Esophagus muscularis mucosa (tissue), 4 donors: ENCODE results near the gene CHML. TPM values are rescaled to one million over a fixed set of nuclear protein-coding genes. Genes with fewer than 3 reads are reported as not detected.
"Not testable (repeated sequence)": the region's sequence is repeated elsewhere in the genome, so short reads cannot be mapped to it uniquely, and the experiment has no call there.

Experiments used
- DNase-seq: peaks from one replicate; pipeline ENCODE4 v3.0.0-alpha.2; 2017; ENCODE audit errors: extremely low spot score
- H3K27ac ChIP-seq, 4 donors: fragments of 200-600 bp; sonication (generic); replicated peaks in 1 of 4; 1 replicate in 3 of 4; 2 replicates in 1 of 4; pipeline ENCODE4 v1.5.1; 2016 to 2019; ENCODE audit warnings: mild to moderate bottlenecking in 1 of 4
- H3K27me3 ChIP-seq, 4 donors: fragments of 200-600 bp; sonication (generic); one replicate each; pipeline versions ENCODE4 v1.5.1 to v1.6.0; 2016 to 2019
- H3K36me3 ChIP-seq, 4 donors: fragments of 200-600 bp; sonication (generic); one replicate each; pipeline ENCODE4 v1.5.1; 2016 to 2019
- H3K4me1 ChIP-seq, 4 donors: fragments of 200-600 bp; sonication (generic); one replicate each; pipeline ENCODE4 v1.5.1; 2016 to 2019
- H3K4me3 ChIP-seq, 4 donors: fragments of 200-600 bp; sonication (generic); 1 replicate in 2 of 4; 2 replicates in 2 of 4; pipeline ENCODE4 v1.5.1; 2016 to 2019; ENCODE audit warnings: mild to moderate bottlenecking in 4 of 4, moderate library complexity in 1 of 4
- H3K9me3 ChIP-seq, 4 donors: fragments of 200-600 bp; sonication (generic); 1 replicate in 3 of 4; 2 replicates in 1 of 4; pipeline ENCODE4 v1.5.1; 2016 to 2019
- EP300 ChIP-seq: sonication (generic); formaldehyde crosslinking; IDR thresholded peaks from one replicate; pipeline ENCODE4 v1.6.1; 2017; ENCODE audit warnings: antibody characterized with exemption
- POLR2A ChIP-seq: fragments of 450-650 bp; IDR thresholded peaks from one replicate; pipeline ENCODE4 v1.6.1; 2017; ENCODE audit warnings: antibody characterized with exemption, moderate library complexity, mild to moderate bottlenecking, low read depth
- POLR2AphosphoS5 ChIP-seq, 2 donors: sonication (generic); formaldehyde crosslinking; IDR thresholded peaks; one replicate each; pipeline ENCODE4 v1.6.1; 2017; ENCODE audit warnings: antibody characterized with exemption in 2 of 2
- WGBS: methylation state at CpG from one replicate; pipeline ENCODE4 v1.1.5; 2018; 5-methylcytosine and 5-hydroxymethylcytosine counted together
- intact Hi-C: fragments of 100-400 bp; cut with DNase I; formaldehyde crosslinking; loops from one replicate; pipeline ENCODE4 v1.15.1; 2023
- total RNA-seq, 4 donors: library from RNA; depleted of rRNA; stranded (reverse); fragments of >200 nt; gene quantifications; one replicate each; pipeline versions ENCODE4 v1.1.0 to v1.2.1, GENCODE V29; 2016
- TF ChIP-seq, protein P1 (sequence below), 3 experiments: fragments of 200-600 bp in 2 of 3; fragments of 450-650 bp in 1 of 3; sonication (generic) in 2 of 3; IDR thresholded peaks; one replicate each; pipeline ENCODE4 v1.5.1; 2017 to 2019; ENCODE audit warnings: antibody characterized with exemption in 3 of 3, mild to moderate bottlenecking in 2 of 3, moderate library complexity in 1 of 3

The CHML gene
- total RNA-seq, 4 donors from 2014 or later = 4.6 to 8.2 (median 5.0) TPM

DNA sequence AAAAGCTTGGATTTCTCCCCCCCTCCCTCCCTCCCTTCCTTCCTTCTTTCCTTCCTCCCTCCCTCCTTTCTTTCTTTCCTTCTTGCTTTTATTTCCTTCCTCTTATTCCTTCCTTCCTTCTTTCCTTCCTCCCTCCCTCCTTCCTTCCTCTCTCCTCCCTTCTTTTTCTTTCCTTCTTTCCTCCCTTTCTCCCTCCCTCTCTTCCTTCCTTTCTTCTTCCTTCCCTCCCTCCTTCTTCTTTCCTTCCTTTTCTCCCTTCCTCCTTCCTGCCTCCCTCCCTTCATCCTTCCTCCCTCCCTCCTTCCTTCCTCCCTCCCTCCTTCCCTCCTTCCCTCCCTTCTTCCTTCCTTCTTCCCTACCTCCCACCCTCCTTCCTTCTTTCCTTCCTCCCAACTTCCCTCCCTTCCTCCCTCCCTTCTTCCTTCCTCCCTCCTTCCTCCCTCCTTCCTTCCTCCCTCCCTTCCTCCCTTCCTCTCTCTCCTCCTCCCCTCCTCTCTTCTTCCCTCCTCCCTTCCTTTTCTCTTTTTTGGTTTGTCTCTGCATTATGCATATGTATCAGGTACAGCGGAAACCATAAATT lies 34.7 kb upstream of the CHML start:
- intact Hi-C loops = no loop called here
- H3K4me1 ChIP-seq = no peaks in the 10 kb centered on the region
- H3K9me3 ChIP-seq = no peaks in the 10 kb centered on the region
- WGBS = 95% methylated on average over 1 of the region's 1 CpG
- no peaks in the 10 kb centered on the region for H3K36me3 ChIP-seq
- no peak overlapping the region for H3K4me3 ChIP-seq
- no peaks in the 10 kb centered on the region for H3K27me3 ChIP-seq
- DNase-seq = no peak
- TF ChIP-seq POLR2AphosphoS5 (IDR thresholded peaks at IDR 0.05) (no peak), EP300 (no peak), POLR2A (no peak)
- TF ChIP-seq, protein P1, sequence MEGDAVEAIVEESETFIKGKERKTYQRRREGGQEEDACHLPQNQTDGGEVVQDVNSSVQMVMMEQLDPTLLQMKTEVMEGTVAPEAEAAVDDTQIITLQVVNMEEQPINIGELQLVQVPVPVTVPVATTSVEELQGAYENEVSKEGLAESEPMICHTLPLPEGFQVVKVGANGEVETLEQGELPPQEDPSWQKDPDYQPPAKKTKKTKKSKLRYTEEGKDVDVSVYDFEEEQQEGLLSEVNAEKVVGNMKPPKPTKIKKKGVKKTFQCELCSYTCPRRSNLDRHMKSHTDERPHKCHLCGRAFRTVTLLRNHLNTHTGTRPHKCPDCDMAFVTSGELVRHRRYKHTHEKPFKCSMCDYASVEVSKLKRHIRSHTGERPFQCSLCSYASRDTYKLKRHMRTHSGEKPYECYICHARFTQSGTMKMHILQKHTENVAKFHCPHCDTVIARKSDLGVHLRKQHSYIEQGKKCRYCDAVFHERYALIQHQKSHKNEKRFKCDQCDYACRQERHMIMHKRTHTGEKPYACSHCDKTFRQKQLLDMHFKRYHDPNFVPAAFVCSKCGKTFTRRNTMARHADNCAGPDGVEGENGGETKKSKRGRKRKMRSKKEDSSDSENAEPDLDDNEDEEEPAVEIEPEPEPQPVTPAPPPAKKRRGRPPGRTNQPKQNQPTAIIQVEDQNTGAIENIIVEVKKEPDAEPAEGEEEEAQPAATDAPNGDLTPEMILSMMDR (IDR thresholded peaks at IDR 0.05) = no peak
- no peak overlapping the region for H3K27ac ChIP-seq

DNA sequence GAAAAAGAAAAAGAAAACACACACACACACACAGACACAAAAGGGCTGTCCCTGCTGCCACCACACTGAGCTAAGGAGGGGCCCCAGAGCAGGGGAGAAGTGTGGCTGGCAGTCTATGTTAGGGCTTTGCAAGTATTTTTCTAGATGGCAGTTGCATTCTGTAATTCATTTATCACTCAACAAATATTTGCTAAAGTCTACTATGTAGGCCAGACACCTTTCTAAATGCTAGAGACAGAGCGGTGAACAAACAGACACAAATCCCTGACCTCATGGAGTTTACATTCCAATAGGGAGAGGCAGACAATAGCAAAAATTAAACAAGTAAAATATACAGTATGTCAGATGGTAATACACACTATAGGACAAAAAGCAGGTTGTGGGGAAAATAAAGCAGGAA lies 32.1 kb upstream of the CHML start:
- TF ChIP-seq, protein P1 (IDR thresholded peaks at IDR 0.05) = no peak
- TF ChIP-seq EP300 = no peak
- TF ChIP-seq POLR2A = no peak
- TF ChIP-seq POLR2AphosphoS5 (IDR thresholded peaks at IDR 0.05) = no peak
- H3K36me3 ChIP-seq = no peaks in the 10 kb centered on the region
- H3K27ac ChIP-seq = no peak overlapping the region
- 70% methylated on average over 1 of the region's 1 CpG for WGBS
- no peak for DNase-seq
- intact Hi-C loops = no loop called here
- no peaks in the 10 kb centered on the region for H3K4me1 ChIP-seq
- H3K27me3 ChIP-seq = no peaks in the 10 kb centered on the region
- no peak overlapping the region for H3K4me3 ChIP-seq
- no peaks in the 10 kb centered on the region for H3K9me3 ChIP-seq

DNA sequence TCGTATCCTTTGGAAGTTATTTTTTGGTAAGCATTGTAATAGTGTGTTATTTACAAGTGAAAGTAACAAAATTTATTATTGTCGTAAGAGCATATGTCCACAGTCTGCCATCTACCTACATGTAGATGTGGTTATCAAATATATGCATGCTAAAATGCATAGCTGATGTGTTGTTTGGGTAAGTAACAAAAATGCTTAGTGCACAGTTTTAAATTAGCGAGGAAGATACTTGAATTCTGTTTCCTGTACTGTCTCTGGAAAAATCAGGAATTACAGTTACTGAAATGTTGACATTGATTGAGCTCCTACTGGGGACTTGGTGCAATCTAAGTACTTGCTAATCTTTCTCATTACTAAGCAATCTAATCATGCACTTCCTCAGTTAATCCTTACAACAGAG lies 26.2 kb upstream of the CHML start:
- no peaks in the 10 kb centered on the region for H3K27me3 ChIP-seq
- DNase-seq = no peak
- intact Hi-C loops = no loop called here
- H3K4me1 ChIP-seq = no peaks in the 10 kb centered on the region
- no peaks in the 10 kb centered on the region for H3K9me3 ChIP-seq
- 91% methylated on average over 3 of the region's 3 CpGs for WGBS
- no peak overlapping the region for H3K27ac ChIP-seq
- TF ChIP-seq, protein P1 (IDR thresholded peaks at IDR 0.05) = no peak
- TF ChIP-seq EP300 (no peak), POLR2AphosphoS5 (IDR thresholded peaks at IDR 0.05) (no peak), POLR2A (no peak)
- H3K4me3 ChIP-seq = no peak overlapping the region
- H3K36me3 ChIP-seq = no peaks in the 10 kb centered on the region

DNA sequence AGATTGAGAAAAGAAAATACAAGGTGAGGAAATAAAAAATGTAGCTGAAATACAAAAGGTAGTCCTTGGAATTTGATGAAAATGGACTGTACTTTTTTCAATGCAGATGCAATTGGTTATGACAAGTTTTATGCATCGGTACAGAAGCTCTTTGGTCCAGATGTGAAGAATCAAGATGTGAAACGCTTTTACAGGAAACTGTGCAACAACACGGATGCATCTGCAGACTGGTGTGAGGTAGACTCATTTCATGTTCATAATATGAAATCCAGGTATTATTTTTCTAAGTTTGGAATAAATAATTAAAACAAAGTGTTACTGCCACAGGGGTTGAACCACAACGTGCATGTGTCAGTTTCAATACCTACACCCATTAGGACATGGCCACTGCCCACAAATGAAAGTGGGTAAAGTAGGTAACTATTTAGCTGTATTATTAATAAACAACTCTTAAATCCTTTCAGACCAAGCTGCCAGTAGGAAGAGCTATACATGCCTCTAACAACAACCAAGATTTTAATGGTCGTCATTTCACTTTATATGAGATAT lies 20.3 kb upstream of the CHML start:
- H3K27ac ChIP-seq = no peak overlapping the region
- H3K4me1 ChIP-seq = no peaks in the 10 kb centered on the region
- H3K4me3 ChIP-seq = no peak overlapping the region
- intact Hi-C loops = no loop called here
- H3K27me3 ChIP-seq = no peaks in the 10 kb centered on the region
- H3K9me3 ChIP-seq = no peaks in the 10 kb centered on the region
- H3K36me3 ChIP-seq = no peaks in the 10 kb centered on the region
- no peak for TF ChIP-seq EP300
- TF ChIP-seq, protein P1 (IDR thresholded peaks at IDR 0.05) = no peak
- no peak for TF ChIP-seq POLR2AphosphoS5 (IDR thresholded peaks at IDR 0.05)
- no peak for TF ChIP-seq POLR2A
- DNase-seq = no peak
- 79% methylated on average over 5 of the region's 5 CpGs for WGBS

DNA sequence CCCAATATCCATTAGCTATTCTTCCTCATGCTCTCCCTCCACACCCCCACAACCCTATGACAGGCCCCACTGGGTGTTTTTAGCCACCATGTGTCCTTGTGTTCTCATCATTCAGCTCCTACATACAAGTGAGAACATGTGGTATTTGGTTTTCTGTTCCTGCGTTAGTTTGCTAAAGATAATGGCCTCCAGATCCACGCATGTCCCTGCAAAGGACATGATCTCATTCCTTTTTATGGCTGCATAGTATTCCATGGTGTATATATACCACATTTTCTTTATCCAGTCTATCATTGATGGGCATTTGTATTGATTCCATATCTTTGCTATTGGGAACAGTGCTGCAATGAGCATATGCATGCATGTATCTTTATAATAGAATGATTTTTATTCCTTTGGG lies 18.8 kb upstream of the CHML start:
- intact Hi-C loops, H3K9me3 ChIP-seq, H3K27ac ChIP-seq, DNase-seq, H3K4me3 ChIP-seq, H3K4me1 ChIP-seq, H3K27me3 ChIP-seq, H3K36me3 ChIP-seq: not testable (repeated sequence)
- WGBS = 86% methylated on average over 2 of the region's 2 CpGs
